Loucy (cell line): ENCODE data around the gene SYNGAP1.

ENCODE experiments used
- CTCF ChIP-seq: fragments of 200-600 bp; sonication (generic); conservative IDR thresholded peaks from 2 replicates; pipeline ENCODE4 v1.5.1; 2014; ENCODE audit warnings: mild to moderate bottlenecking, antibody characterized with exemption, low read length
- EZH2phosphoT487 ChIP-seq: fragments of 200-600 bp; IDR thresholded peaks from 2 replicates; pipeline ENCODE4 v1.6.1; 2018; ENCODE audit warnings: antibody characterized with exemption, mild to moderate bottlenecking, moderate library complexity, borderline replicate concordance

GRCh38 chr6:33390173-33390572 is 29.7 kb upstream of the SYNGAP1 start:
- TF ChIP-seq CTCF (no peak), EZH2phosphoT487 (no peak)
